Activated T-cell treated with anti-CD3 and anti-CD28 coated beads for 4 hours (primary cell): ENCODE data around the gene ZBTB7B.

Experiments
- DNase-seq: peaks from one replicate; pipeline ENCODE4 v3.0.0-alpha.2; 2020

The ZBTB7B gene

GRCh38 chr1:155018617-155019348 lies 16.2 kb downstream of the ZBTB7B start:
- DNase-seq: no peak

GRCh38 chr1:155019377-155020245 lies 17.0 kb downstream of the ZBTB7B start:
- DNase-seq: no peak

GRCh38 chr1:155022136-155022926 lies 19.7 kb downstream of the ZBTB7B start:
- DNase-seq: no peak

GRCh38 chr1:155022927-155023236 lies 20.3 kb downstream of the ZBTB7B start:
- DNase-seq: no peak

GRCh38 chr1:155023627-155024026 lies 21.0 kb downstream of the ZBTB7B start:
- no peak for DNase-seq

- DNase-seq: no peak
These were observed 21.7 kb downstream of the ZBTB7B start for GRCh38 chr1:155024315-155024714.

GRCh38 chr1:155026154-155026553 lies 23.6 kb downstream of the ZBTB7B start:
- no peak for DNase-seq

- DNase-seq: no peak
These were observed 24.0 kb downstream of the ZBTB7B start for GRCh38 chr1:155026588-155026987.

GRCh38 chr1:155029513-155030242 lies 27.1 kb downstream of the ZBTB7B start:
- no peak for DNase-seq

- DNase-seq: no peak
These were observed 27.7 kb downstream of the ZBTB7B start for GRCh38 chr1:155030243-155030795.

GRCh38 chr1:155030899-155031298 lies 28.3 kb downstream of the ZBTB7B start:
- no peak for DNase-seq

GRCh38 chr1:155032886-155033285 lies 30.3 kb downstream of the ZBTB7B start:
- no peak for DNase-seq

- no peak for DNase-seq
These were observed 30.9 kb downstream of the ZBTB7B start, which contains the start of the genes DCST1 and DCST2 for GRCh38 chr1:155033524-155033923. DCST1 (plus strand) TSS chr1:155033824; CDS start chr1:155034037, 213 bp downstream. DCST2 (minus strand) TSS chr1:155033781; CDS start chr1:155033701, 80 bp downstream.

GRCh38 chr1:155034318-155035208 lies 32.0 kb downstream of the ZBTB7B start:
- DNase-seq: no peak

GRCh38 chr1:155035936-155036335 lies 33.3 kb downstream of the ZBTB7B start:
- DNase-seq: no peak

GRCh38 chr1:155037043-155037442 lies 34.4 kb downstream of the ZBTB7B start:
- no peak for DNase-seq

- DNase-seq: no peak
These were observed 35.3 kb downstream of the ZBTB7B start for GRCh38 chr1:155037851-155038441.

GRCh38 chr1:155038602-155039307 lies 36.2 kb downstream of the ZBTB7B start:
- DNase-seq: no peak

- no peak for DNase-seq
These were observed 36.7 kb downstream of the ZBTB7B start for GRCh38 chr1:155039308-155039669.
